Right cardiac atrium (tissue), 5 donors: ENCODE results near the gene UBE2E2. TPM values are rescaled to one million over a fixed set of nuclear protein-coding genes. Genes with fewer than 3 reads are reported as not detected.

Experiments used
- ATAC-seq, 2 donors: fragments of 200-7000 bp; cut with Tn5 transposase; one replicate each; pipeline versions ENCODE4 v1.8.0 to v1.9.1; 2020; ENCODE audit warnings: moderate library complexity in 2 of 2, mild to moderate bottlenecking in 1 of 2
- DNase-seq, 3 donors: peaks; one replicate each; pipeline ENCODE4 v3.0.0-alpha.2; 2020
- H3K27ac ChIP-seq: one replicate; pipeline ENCODE4 v1.5.1; 2013; ENCODE audit warnings: mild to moderate bottlenecking, low read length, control low read depth, moderate library complexity
- H3K27me3 ChIP-seq: one replicate; pipeline ENCODE4 v1.6.1; 2013; ENCODE audit not compliant: control insufficient read depth, insufficient read depth
- H3K4me1 ChIP-seq: one replicate; pipeline ENCODE4 v1.6.1; 2013; ENCODE audit warnings: low read length; ENCODE audit not compliant: control insufficient read depth, insufficient read depth
- H3K4me3 ChIP-seq: one replicate; pipeline ENCODE4 v1.5.1; 2013; ENCODE audit warnings: low read length, control low read depth
- H3K9me3 ChIP-seq: one replicate; pipeline ENCODE4 v1.6.1; 2013; ENCODE audit warnings: low read length; ENCODE audit not compliant: control insufficient read depth
- WGBS: extraction: QIAGEN DNeasy Blood & Tissue Kit; methylation state at CpG from one replicate; pipeline ENCODE4 v1.1.7; 2013; 5-methylcytosine and 5-hydroxymethylcytosine counted together
- intact Hi-C, 4 donors: fragments of 100-400 bp; cut with DNase I; formaldehyde crosslinking; loops; one replicate each; pipeline versions ENCODE4 v1.11.0 to v1.14.0; 2022 to 2023
- polyA plus RNA-seq: library from polyadenylated mRNA; stranded (reverse); fragments of 200-250 nt; gene quantifications from one replicate; pipeline ENCODE4 v1.2.3, GENCODE V29; 2013
- total RNA-seq, 4 donors: library from RNA; stranded (reverse); fragmentation: NEBNext Ultra II Directional; extraction: Animal tissue kit (Norgen Biotek cat#: 25700); gene quantifications; one replicate each; pipeline ENCODE4 v1.2.1, GENCODE V29; 2021
- donor health status: healthy with polysubstance abuse.
- donor health status: DM: no; HTN: yes; CAD: no.
- donor health status: DM: no; HTN: no; CAD: no.
- donor health status: DM: no; HTN: yes; CAD: no; lungs with severe emphysema.
- donor health status: DM: yes; HTN: yes; CAD: no.

UBE2E2 gene
- total and polyA plus RNA-seq, 5 donors: 32.3 to 49.2 (median 45.2) TPM

- H3K9me3 ChIP-seq: no peaks in the 10 kb centered on the region
These were observed 9.3 kb upstream of the UBE2E2 start for GRCh38 chr3:23193831-23194230.

DNA sequence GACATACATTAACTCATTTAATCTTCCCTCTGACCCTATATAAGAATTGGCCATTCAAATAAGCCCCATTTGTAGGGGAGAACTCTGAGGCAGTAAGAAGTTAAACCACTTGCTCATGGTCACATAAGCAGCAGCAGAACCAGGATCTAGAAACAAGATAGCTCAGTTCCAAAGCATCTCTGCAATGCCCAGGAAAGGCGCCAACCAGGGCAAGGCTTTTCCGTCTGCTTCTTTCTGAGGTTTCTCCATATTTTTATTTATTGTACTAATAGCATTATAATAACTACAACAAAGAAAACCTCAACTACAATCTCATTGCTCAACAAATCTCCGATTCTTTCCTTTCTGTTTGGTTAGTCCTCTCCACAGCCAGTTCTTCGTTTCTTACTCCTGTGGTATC, 4.3 kb upstream of the UBE2E2 start:
- no peaks in the 10 kb centered on the region for H3K4me1 ChIP-seq
- intact Hi-C loops: no loop called here

More at GRCh38 chr3:23193831-23194230, 9.3 kb upstream of the UBE2E2 start:
- DNase-seq: no peak
- WGBS: 89% methylated on average over 3 of the region's 3 CpGs
- H3K27ac ChIP-seq: no peak overlapping the region
- ATAC-seq: no peak
- no peaks in the 10 kb centered on the region for H3K4me1 ChIP-seq
- no peak overlapping the region for H3K4me3 ChIP-seq
- no peaks in the 10 kb centered on the region for H3K27me3 ChIP-seq
- intact Hi-C loops: no loop called here

DNA sequence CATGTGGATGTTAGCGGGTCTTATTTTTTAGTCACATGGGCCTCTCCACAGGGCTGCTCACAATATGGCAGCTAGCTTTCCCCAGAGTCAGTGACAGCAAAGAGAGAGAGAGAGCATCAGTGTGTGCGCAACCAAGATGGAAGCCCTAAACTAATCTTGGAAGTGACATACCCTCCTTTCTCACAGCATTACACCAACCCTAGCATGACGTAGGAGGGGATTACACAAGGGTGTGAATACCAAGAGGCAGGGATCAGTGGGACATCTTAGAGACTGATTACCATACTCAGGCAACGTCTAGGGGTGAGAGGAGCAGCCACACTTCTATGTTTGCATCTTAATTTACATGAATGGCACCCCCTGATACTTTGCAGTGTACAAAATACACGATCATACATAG, 3.5 kb upstream of the UBE2E2 start:
- Histone ChIP-seq H3K27ac (no peak overlapping the region), H3K4me3 (no peak overlapping the region), H3K27me3 (no peaks in the 10 kb centered on the region), H3K9me3 (no peaks in the 10 kb centered on the region), H3K4me1 (no peaks in the 10 kb centered on the region)
- WGBS: 84% methylated on average over 5 of the region's 5 CpGs
- ATAC-seq: no peak
- no peak for DNase-seq
- intact Hi-C loops: loop anchor here in 1 of 4 donors (10.0 kb wide), 1 partner anchor 605 kb away; the partner anchor contains the start of gene UBE2E1

More for the DNA sequence above, 4.3 kb upstream of the UBE2E2 start:
- Histone ChIP-seq H3K27me3 (no peaks in the 10 kb centered on the region), H3K27ac (no peak overlapping the region), H3K9me3 (no peaks in the 10 kb centered on the region), H3K4me3 (no peak overlapping the region)
- DNase-seq (no peak), ATAC-seq (no peak)
- WGBS: 76% methylated on average over 4 of the region's 4 CpGs

GRCh38 chr3:23201154-23201838, 1.8 kb upstream of the UBE2E2 start:
- no peak overlapping the region for H3K4me3 ChIP-seq
- H3K4me1 ChIP-seq: no peaks in the 10 kb centered on the region
- no peaks in the 10 kb centered on the region for H3K9me3 ChIP-seq
- H3K27me3 ChIP-seq: no peaks in the 10 kb centered on the region
- intact Hi-C loops: loop anchor here in 1 of 4 donors (10.0 kb wide), 1 partner anchor 604 kb away; the partner anchor contains the start of gene UBE2E1
- ATAC-seq (no peak), DNase-seq (no peak)
- 73% methylated on average over 10 of the region's 10 CpGs for WGBS
- H3K27ac ChIP-seq: no peak overlapping the region

DNA sequence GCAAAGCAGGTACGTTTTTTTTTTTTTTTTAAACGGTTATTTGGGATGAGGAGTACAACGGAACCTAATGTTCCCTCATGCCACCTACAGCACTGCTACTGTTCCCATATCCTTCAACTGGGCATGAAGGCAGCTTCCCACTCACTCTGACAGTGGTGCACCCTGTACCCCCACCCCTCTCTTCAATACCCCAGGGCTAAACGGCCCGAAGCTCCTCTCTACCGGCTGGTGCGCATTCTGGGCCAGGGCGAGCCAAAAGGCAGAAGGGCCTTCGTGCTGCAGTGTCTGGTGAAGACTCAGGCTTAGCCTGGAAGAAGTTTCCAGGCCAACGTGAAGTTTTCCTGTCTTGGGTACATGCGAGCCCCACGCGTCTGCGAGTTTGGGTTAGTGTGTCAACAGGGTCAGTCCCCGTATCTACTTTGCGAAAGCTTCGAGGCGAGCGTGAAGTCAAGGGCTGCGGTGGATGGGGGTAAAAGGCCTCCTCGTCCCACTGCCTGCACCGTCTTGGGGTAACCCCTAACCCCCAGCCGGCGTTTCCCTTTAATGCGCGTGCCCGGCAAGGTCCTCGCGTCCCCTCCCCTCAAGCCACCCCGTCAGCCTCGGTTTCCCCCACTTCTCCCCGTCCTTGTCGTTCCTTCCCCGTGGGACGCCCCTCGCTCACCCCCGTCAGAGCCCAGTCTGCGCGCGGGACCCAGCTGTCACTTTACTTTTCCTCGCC, 765 bp upstream of the UBE2E2 start:
- Histone ChIP-seq H3K9me3 (no peaks in the 10 kb centered on the region), H3K27me3 (no peaks in the 10 kb centered on the region), H3K4me1 (peaks cover under 1% of the 10 kb centered on the region), H3K4me3 (peak overlapping the region; percentile 68), H3K27ac (peak overlapping the region; percentile 16)
- 11% methylated on average over 41 of the region's 41 CpGs for WGBS
- DNase-seq (no peak), ATAC-seq (peak; percentile 54 to 60)
- intact Hi-C loops: loop anchor here in 1 of 4 donors (10.0 kb wide), 1 partner anchor 602 kb away; the partner anchor contains the start of gene UBE2E1

DNA sequence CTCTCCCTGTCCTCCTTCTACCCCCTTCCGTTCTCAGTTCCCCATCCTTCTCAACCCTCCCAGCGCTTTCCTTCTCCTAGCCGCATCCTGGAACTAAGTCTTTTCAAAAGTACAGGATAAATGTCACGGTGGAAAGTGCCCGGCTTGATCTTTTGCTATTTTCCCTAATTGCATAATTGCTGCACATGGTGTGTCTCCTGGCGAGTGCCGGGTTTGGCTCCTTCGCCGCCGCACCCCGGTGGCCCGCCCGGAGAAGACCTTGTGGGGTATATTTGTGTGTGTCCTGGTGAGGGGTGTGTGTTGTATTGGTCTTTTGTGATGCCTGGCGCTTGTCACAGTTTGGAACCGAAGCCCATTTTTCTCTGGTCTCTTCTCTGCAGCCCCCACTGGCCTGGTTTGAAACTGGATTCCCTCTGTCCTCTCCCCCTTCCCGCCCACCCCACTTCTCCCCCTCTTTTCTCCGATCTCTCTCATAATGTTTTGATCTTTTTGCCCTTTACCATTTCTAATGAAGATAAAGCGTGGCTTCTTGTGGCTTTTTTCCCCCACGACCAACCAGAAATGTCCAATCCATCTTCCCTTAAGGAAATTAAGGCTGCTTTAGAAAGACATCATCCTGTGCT, 692 bp downstream of the UBE2E2 start:
- WGBS: 2% methylated on average over 19 of the region's 19 CpGs
- DNase-seq (peak; percentile 28 to 66 (median 65)), ATAC-seq (peak; percentile 38 to 52)
- H3K4me1 ChIP-seq: peaks cover 2% of the 10 kb centered on the region
- no peaks in the 10 kb centered on the region for H3K9me3 ChIP-seq
- H3K4me3 ChIP-seq: peak overlapping the region; percentile 68
- intact Hi-C loops: loop anchor here in 1 of 4 donors (10.0 kb wide), 1 partner anchor 601 kb away; the partner anchor contains the start of gene UBE2E1
- no peak overlapping the region for H3K27ac ChIP-seq
- H3K27me3 ChIP-seq: no peaks in the 10 kb centered on the region

DNA sequence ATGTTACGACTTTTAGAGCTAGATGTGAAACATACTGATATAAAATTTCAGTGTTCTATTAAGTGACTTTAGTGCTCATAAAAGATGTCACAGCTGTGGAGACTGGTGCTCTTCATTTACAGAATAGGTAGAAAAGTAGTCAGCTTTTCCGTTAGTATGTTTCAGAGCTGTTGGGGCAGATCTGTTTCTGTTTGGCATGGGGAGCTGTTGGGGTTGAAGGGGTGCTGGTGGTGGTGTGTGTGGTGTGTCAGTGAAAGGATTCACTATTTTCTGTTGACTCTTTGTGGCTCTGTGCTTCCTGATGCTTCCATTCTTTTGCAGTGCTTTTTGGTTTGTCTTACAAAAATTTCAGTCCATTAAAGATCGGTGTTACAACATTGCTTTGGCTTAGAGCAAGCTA, 3.2 kb downstream of the UBE2E2 start:
- Histone ChIP-seq H3K4me3 (no peak overlapping the region), H3K4me1 (peaks cover 2% of the 10 kb centered on the region), H3K27me3 (no peaks in the 10 kb centered on the region), H3K9me3 (no peaks in the 10 kb centered on the region), H3K27ac (no peak overlapping the region)
- no peak for ATAC-seq
- no peak for DNase-seq
- 93% methylated on average over 3 of the region's 3 CpGs for WGBS
- intact Hi-C loops: loop anchor here in 1 of 4 donors (10.0 kb wide), 1 partner anchor 598 kb away; the partner anchor contains the start of gene UBE2E1

DNA sequence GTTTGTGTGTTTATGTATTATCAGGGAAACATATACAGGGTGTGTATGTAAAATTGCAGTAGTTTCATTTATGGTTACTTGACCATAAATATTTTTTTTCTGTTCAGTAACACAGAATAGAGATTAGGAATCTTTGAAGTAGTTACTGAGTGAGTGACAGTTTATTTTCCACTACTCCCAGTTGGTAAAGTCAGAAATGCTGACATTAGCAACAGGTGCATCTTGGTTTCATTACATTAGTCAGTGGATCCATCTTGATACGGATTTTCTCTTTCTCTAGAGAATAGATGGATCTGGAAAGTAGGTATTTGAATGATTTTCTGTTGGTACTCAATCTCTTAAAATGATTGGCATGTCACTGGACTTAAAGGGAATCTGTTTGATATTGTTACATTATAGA, 6.0 kb downstream of the UBE2E2 start:
- intact Hi-C loops: loop anchor here in 1 of 4 donors (10.0 kb wide), 1 partner anchor 596 kb away; the partner anchor contains the start of gene UBE2E1
- DNase-seq: no peak
- Histone ChIP-seq H3K27ac (no peak overlapping the region), H3K4me1 (peaks cover 2% of the 10 kb centered on the region), H3K9me3 (no peaks in the 10 kb centered on the region), H3K27me3 (no peaks in the 10 kb centered on the region), H3K4me3 (no peak overlapping the region)
- ATAC-seq: no peak
- WGBS: 44% methylated on average over 1 of the region's 1 CpG

DNA sequence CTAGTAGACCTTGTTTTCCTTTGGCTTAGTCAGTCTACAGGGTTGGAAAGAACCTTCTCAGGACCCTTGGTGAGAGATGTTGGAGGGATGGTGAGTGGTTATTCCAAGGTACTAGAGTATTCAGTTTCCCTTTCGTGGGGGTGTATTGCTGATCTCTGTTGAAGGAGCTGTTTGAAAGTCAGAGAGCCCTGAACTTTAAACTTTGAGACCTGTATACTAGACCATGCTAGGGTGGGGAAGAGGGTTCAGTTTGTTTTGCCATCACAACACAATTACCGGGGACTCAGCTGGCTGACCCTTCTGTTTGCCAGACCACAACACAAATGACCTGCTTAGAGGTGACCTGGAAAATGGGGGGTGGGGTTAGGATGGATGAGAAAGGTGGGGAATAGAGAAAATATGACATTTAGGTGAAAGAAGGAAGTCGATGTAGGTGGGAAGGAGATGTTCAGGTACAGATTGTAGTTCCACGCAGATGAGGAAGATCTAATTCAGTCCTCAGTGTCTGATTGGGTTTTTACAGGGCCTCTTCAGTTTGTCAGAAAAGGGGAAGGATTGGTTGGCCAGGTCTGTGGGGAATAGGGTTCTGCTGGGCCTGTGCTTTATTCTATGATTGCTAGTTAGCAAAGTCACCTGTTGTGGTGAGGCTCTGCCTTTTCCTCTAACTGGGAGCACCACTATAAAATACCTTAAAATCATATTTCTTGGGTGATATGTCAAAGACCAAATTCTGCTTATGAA, 6.8 kb downstream of the UBE2E2 start:
- intact Hi-C loops: loop anchor here in 1 of 4 donors (10.0 kb wide), 1 partner anchor 595 kb away; the partner anchor contains the start of gene UBE2E1
- ATAC-seq (no peak), DNase-seq (no peak)
- peaks cover 2% of the 10 kb centered on the region for H3K4me1 ChIP-seq
- H3K27me3 ChIP-seq: no peaks in the 10 kb centered on the region
- 95% methylated on average over 4 of the region's 4 CpGs for WGBS
- no peak overlapping the region for H3K27ac ChIP-seq
- no peaks in the 10 kb centered on the region for H3K9me3 ChIP-seq
- H3K4me3 ChIP-seq: no peak overlapping the region

GRCh38 chr3:23213813-23214212, 10.7 kb downstream of the UBE2E2 start:
- no peaks in the 10 kb centered on the region for H3K27me3 ChIP-seq
- H3K4me3 ChIP-seq: no peak overlapping the region
- H3K9me3 ChIP-seq: no peaks in the 10 kb centered on the region
- WGBS: 61% methylated on average over 2 of the region's 2 CpGs
- intact Hi-C loops: no loop called here
- DNase-seq: no peak
- ATAC-seq: no peak
- H3K27ac ChIP-seq: no peak overlapping the region
- H3K4me1 ChIP-seq: no peaks in the 10 kb centered on the region
